ENCODE measurements around the gene STING1. TPM values are rescaled to one million over a fixed set of nuclear protein-coding genes. Genes with fewer than 3 reads are reported as not detected.
"Not testable (repeated sequence)": the region's sequence is repeated elsewhere in the genome, so short reads cannot be mapped to it uniquely, and the experiment has no call there.

The STING1 gene
- total and polyA plus RNA-seq, 2 of the 8 experiments (the other 6 are each of a cell fraction or from before 2014, with no cell fraction given): 0.26 to 0.47 TPM

GRCh38 chr5:139481122-139481533, 1.4 kb downstream of the STING1 start (continued):
- no peak for TF ChIP-seq ATF2 (IDR thresholded peaks at IDR 0.05; ENCODE audit: low read length)
- no peak for TF ChIP-seq RNF2 (IDR thresholded peaks at IDR 0.05; ENCODE audit: borderline replicate concordance, low read depth, low read length, missing control alignments, poor library complexity, severe bottlenecking)
- TF ChIP-seq RBBP5 (IDR thresholded peaks at IDR 0.05; ENCODE audit: borderline replicate concordance, low read depth, low read length): no peak
- TF ChIP-seq, protein P1, sequence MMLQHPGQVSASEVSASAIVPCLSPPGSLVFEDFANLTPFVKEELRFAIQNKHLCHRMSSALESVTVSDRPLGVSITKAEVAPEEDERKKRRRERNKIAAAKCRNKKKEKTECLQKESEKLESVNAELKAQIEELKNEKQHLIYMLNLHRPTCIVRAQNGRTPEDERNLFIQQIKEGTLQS (IDR thresholded peaks at IDR 0.05; ENCODE audit: insufficient read depth, low read depth, low read length): no peak
- no peak for TF ChIP-seq SRF (IDR thresholded peaks at IDR 0.05; ENCODE audit: low read depth, low read length)
- no peak for TF ChIP-seq POLR2AphosphoS5 (IDR thresholded peaks at IDR 0.05; ENCODE audit: low read depth, low read length)
- TF ChIP-seq SUZ12 (IDR thresholded peaks at IDR 0.05; ENCODE audit: low read length): no peak

DNA sequence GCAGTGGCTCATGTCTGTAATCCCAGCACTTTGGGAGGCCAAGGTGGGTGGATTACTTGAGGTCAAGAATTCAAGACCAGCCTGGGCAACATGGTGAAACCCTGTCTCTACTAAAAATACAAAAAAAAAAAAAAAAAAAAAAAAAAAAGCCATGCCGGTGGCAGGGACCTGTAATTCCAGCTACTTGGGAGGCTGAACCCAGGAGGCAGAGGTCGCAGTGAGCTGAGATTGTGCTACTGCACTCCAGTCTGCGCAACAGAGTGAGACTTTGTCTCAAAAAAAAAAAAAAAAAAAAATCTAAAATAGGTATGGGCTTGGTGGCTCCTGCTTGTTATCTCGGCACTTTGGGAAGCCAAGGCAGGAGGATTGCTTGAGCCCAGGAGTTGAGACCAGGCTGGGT, 2.8 kb downstream of the STING1 start:
- H3K18ac ChIP-seq (ENCODE audit: extremely low read depth, low read length); H2BK5ac ChIP-seq (ENCODE audit: low read depth, low read length); DNase-seq (ENCODE audit: low read depth in 1 of 2, low spot score in 2 of 2); H2BK15ac ChIP-seq (ENCODE audit: low read length); H3K4ac ChIP-seq (replicated peaks; ENCODE audit: insufficient read length, low read depth, low read length); H2AK5ac ChIP-seq (ENCODE audit: low read depth, low read length); H3K14ac ChIP-seq (ENCODE audit: insufficient read length); H4K91ac ChIP-seq (replicated peaks; ENCODE audit: insufficient read length, low read length); H3K23me2 ChIP-seq (ENCODE audit: low read depth, low read length); H3K79me1 ChIP-seq (ENCODE audit: low read depth, low read length); H4K20me1 ChIP-seq (replicated peaks in 1 of 2; ENCODE audit: control insufficient read depth in 1 of 2, insufficient read depth in 2 of 2, low read length in 2 of 2); H3K4me2 ChIP-seq (ENCODE audit: insufficient read depth in 1 of 2, low read depth in 2 of 2, low read length in 2 of 2); H3K9ac ChIP-seq (replicated peaks in 1 of 4; ENCODE audit: extremely low read depth in 1 of 4, low read depth in 3 of 4, low read length in 3 of 4); H2AFZ ChIP-seq (ENCODE audit: low read length); H3K36me3 ChIP-seq (ENCODE audit: control insufficient read depth in 2 of 4, insufficient read depth in 4 of 4, low read length in 3 of 4); POLR2A ChIA-PET (ENCODE audit: partially characterized antibody); H2BK20ac ChIP-seq (ENCODE audit: low read length); H3K56ac ChIP-seq (replicated peaks; ENCODE audit: insufficient read length, low read depth, low read length); H3K27me3 ChIP-seq (replicated peaks in 1 of 4; ENCODE audit: control insufficient read depth in 3 of 4, extremely low read depth in 1 of 4, insufficient read depth in 3 of 4, low read length in 3 of 4); H3K4me3 ChIP-seq (ENCODE audit: extremely low read depth in 1 of 4, insufficient read depth in 2 of 4, low read depth in 3 of 4, low read length in 4 of 4); H3K27ac ChIP-seq (ENCODE audit: low read depth, low read length); H4K5ac ChIP-seq (ENCODE audit: insufficient read length, low read depth, low read length); H3K79me2 ChIP-seq (ENCODE audit: control insufficient read depth in 1 of 2, insufficient read depth in 2 of 2, low read length in 2 of 2); H4K8ac ChIP-seq (ENCODE audit: extremely low read depth, insufficient read depth, low read length); H3K23ac ChIP-seq (ENCODE audit: insufficient read length); H2BK12ac ChIP-seq (ENCODE audit: low read depth, low read length); H3K9me3 ChIP-seq (ENCODE audit: insufficient read depth in 2 of 2, low read depth in 1 of 2, low read length in 1 of 2); H3K4me1 ChIP-seq (replicated peaks in 1 of 4; ENCODE audit: control insufficient read depth in 3 of 4, insufficient read depth in 4 of 4, low read length in 3 of 4); FAIRE-seq; H2BK120ac ChIP-seq (replicated peaks; ENCODE audit: low read depth, low read length): not testable (repeated sequence)
- WGBS, 2 experiments (ENCODE audit: extremely low coverage in 1 of 2, insufficient coverage in 1 of 2, insufficient read length in 1 of 2, insufficient replicate concordance in 2 of 2, low coverage in 1 of 2, low lambda C conversion rate in 2 of 2, missing lambda C conversion rate in 1 of 2): 100% methylated on average over 2 of the region's 4 CpGs; no CpG with 5 or more reads in 1 of the 2 experiments
- CTCF ChIA-PET (ENCODE audit: partially characterized antibody): interaction anchor here (0.7 to 5.3 kb wide), 9 partner anchors 16 to 1010 kb away, joined by 3 to 38 read pairs (median 4); partner anchors contain the start of genes DNAJC18, ETF1 and UBE2D2
